GM12875 (cell line): Measurements from ENCODE around the gene ACSF2.

Source experiments
- H3K4me3 ChIP-seq: one replicate; pipeline ENCODE4 v1.5.1; 2011; ENCODE audit warnings: low read depth, low read length, control low read depth
- TF ChIP-seq, protein P1 (sequence below): IDR thresholded peaks from 2 replicates; pipeline ENCODE4 v1.5.1; 2011; ENCODE audit warnings: low read depth, mild to moderate bottlenecking, control low read depth, inconsistent platforms, low read length, moderate library complexity, borderline replicate concordance; ENCODE audit not compliant: insufficient read depth

The ACSF2 gene

DNA sequence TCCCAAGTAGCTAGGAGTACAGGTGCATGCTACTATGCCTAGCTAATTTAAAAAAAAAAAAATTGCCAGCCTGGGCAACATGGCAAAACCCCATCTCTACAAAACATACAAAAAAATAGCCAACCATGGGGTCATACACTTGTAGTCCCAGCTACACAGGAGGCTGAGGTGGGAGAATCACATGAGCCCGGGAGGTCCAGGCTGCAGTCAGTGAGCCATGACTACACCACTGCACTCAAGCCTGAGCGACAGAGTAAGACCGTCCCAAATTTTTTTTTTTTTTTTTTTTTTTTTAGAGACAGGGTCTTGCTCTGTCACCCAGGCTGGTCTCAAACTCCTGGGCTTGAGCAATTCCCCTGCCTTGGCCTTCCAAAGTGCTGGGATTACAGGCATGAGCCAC lies 27.9 kb downstream of the ACSF2 start:
- TF ChIP-seq, protein P1, sequence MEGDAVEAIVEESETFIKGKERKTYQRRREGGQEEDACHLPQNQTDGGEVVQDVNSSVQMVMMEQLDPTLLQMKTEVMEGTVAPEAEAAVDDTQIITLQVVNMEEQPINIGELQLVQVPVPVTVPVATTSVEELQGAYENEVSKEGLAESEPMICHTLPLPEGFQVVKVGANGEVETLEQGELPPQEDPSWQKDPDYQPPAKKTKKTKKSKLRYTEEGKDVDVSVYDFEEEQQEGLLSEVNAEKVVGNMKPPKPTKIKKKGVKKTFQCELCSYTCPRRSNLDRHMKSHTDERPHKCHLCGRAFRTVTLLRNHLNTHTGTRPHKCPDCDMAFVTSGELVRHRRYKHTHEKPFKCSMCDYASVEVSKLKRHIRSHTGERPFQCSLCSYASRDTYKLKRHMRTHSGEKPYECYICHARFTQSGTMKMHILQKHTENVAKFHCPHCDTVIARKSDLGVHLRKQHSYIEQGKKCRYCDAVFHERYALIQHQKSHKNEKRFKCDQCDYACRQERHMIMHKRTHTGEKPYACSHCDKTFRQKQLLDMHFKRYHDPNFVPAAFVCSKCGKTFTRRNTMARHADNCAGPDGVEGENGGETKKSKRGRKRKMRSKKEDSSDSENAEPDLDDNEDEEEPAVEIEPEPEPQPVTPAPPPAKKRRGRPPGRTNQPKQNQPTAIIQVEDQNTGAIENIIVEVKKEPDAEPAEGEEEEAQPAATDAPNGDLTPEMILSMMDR: no peak
- no peak overlapping the region for H3K4me3 ChIP-seq

DNA sequence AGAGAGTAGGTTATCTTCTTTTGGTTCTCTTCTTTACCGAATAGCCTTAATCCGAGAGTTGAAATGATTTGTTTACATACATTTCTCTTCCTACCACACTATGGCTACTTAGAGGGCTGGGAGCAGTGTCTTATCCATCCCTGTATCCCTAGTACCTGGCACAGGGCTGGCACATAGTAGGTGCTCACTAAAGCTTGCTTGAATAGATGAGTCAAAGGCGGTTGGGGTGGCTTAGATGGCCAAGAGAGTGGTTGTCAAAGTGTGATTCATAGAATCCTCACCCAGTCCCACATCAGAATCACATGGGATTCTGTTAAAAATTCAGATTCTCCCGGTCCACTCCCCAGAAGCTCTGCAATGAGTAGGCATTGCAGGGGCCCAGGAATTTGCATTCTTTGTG lies 31.6 kb downstream of the ACSF2 start:
- TF ChIP-seq, protein P1: no peak
- no peak overlapping the region for H3K4me3 ChIP-seq

DNA sequence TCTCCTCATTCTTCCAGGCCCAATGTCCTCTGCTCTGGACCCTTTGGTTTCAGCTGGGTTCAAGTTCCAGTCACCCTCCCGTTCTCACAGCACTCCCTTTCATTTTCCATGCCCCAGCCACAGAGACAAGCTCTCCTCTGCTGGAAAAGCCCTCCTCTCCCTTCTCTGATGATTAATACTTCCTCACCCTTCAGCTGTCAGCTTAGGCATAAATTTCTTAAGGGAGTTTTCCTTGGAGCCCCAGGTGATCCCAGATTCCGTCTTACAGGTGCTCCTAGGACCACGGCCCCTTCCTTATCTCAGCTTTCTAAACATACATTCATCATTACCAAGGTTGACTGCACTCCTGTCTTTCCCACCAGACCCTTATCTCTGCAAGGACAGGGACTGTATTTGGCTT lies 32.3 kb downstream of the ACSF2 start:
- H3K4me3 ChIP-seq: no peak overlapping the region
- TF ChIP-seq, protein P1: no peak

DNA sequence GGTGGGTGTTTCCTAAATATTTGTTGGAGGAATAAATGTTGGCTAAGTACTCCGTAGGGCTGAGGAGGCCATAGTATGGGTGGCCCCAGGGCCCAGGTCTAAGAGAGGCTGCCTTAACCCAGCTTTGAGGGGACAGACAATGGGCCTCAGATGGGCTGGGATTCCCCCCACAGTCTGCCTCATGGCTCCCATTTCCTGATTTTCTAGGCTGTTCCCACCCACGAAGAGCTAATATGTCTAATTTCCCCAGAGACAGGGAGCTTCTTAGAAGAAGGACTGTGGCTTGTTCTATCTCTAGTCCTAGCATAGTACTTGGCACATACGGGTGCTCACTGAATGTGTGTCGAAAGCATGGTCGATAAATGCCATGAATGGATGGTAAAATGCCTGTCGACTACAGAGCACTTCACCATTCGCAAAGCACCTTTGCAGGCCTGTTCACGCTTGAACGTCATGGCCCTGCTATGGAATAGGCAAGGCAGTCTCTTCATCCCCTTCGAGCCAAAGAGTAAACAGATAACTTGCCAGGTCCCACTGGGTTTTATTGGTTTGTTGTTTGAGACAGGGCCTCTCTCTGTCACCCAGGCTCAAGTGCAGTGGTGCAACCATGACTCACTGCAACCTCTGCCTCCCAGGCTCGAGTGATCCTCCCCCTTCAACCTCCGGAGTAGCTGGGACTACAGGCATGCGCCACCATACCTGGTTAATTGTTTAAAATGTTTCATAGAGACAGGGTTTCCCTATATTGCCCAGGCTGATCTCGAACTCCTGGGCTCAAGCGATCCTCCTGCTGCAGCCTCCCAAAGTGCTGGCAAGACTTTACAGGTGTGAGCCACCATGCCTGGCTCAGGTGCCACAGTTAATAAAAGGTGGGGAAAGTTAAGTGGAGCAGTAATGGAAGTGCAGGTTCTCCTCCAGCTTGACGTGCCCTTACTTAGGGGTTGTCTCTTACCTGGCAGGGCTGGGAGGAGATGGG lies 33.0 kb downstream of the ACSF2 start:
- no peak overlapping the region for H3K4me3 ChIP-seq
- TF ChIP-seq, protein P1: no peak

DNA sequence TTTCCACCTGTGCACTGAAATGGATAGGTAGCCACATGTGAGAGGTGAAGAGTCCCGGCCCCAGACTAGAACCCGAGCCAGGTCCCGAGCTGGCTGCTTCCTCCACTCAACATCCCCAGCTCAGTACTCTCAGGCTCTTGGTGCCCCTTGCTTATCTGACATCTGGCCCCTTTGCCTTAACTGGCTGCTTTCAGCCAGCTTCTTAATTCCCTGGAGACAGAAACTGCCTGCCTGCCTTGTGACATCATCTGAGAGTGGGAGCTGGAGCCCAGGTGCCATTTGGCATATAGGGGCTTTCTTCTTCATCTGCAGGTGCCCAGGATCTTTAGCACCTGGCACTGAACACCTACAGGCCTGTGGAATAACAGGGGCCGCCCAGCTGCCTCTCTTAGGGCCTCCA lies 33.7 kb downstream of the ACSF2 start:
- H3K4me3 ChIP-seq: no peak overlapping the region
- TF ChIP-seq, protein P1: no peak

GRCh38 chr17:50460831-50461526 lies 35.0 kb downstream of the ACSF2 start:
- no peak overlapping the region for H3K4me3 ChIP-seq
- TF ChIP-seq, protein P1: no peak
